CD14-positive monocyte (primary cell): ENCODE measurements around the gene TXNIP. TPM values are rescaled to one million over a fixed set of nuclear protein-coding genes. Genes with fewer than 3 reads are reported as not detected.

ENCODE experiments used
- DNase-seq, 3 donors: peaks; one replicate each; pipeline ENCODE4 v3.0.0-alpha.2; 2011 to 2022
- H2AFZ ChIP-seq: 2 replicates; pipeline ENCODE4 v1.6.0; 2012; ENCODE audit warnings: mild to moderate bottlenecking, low read depth, low read length, inconsistent platforms; ENCODE audit not compliant: insufficient read depth, poor library complexity, severe bottlenecking
- H3K27ac ChIP-seq, 2 donors: 1 replicate in 1 of 2; 2 replicates in 1 of 2; pipeline ENCODE4 v1.5.1; 2012 to 2013; ENCODE audit warnings: low read length in 2 of 2, control low read depth in 1 of 2, inconsistent platforms in 1 of 2, low read depth in 1 of 2, mild to moderate bottlenecking in 1 of 2
- H3K27me3 ChIP-seq, 2 donors: one replicate each; pipeline versions ENCODE4 v1.6.0 to v1.6.1; 2011 to 2013; ENCODE audit warnings: low read length in 2 of 2; ENCODE audit not compliant: control insufficient read depth in 2 of 2, insufficient read depth in 2 of 2
- H3K36me3 ChIP-seq, 2 donors: replicated peaks in 1 of 2; 1 replicate in 1 of 2; 2 replicates in 1 of 2; pipeline versions ENCODE4 v1.5.1 to v1.6.1; 2012 to 2013; ENCODE audit warnings: low read length in 2 of 2, control low read depth in 1 of 2, inconsistent platforms in 1 of 2, mild to moderate bottlenecking in 1 of 2; ENCODE audit not compliant: insufficient read depth in 2 of 2, control insufficient read depth in 1 of 2
- H3K4me1 ChIP-seq, 2 donors: 1 replicate in 1 of 2; 2 replicates in 1 of 2; pipeline versions ENCODE4 v1.5.1 to v1.6.1; 2012 to 2013; ENCODE audit warnings: low read length in 2 of 2, control low read depth in 1 of 2, inconsistent platforms in 1 of 2, mild to moderate bottlenecking in 1 of 2, moderate library complexity in 1 of 2; ENCODE audit not compliant: insufficient read depth in 2 of 2, control insufficient read depth in 1 of 2
- H3K4me2 ChIP-seq: replicated peaks from 2 replicates; pipeline ENCODE3; 2012; ENCODE audit warnings: low read length, moderate library complexity, mild to moderate bottlenecking; ENCODE audit not compliant: poor library complexity, severe bottlenecking; ENCODE audit errors: extremely low read depth
- H3K4me3 ChIP-seq, 3 experiments: fragments of 200-600 bp in 1 of 3; sonication (generic) in 1 of 3; replicated peaks in 1 of 3; 1 replicate in 2 of 3; 2 replicates in 1 of 3; pipeline ENCODE4 v1.5.1; 2011 to 2013; ENCODE audit warnings: low read length in 3 of 3, mild to moderate bottlenecking in 3 of 3, control low read depth in 2 of 3, low read depth in 2 of 3, inconsistent platforms in 1 of 3, moderate library complexity in 1 of 3
- H3K79me2 ChIP-seq: 2 replicates; pipeline ENCODE4 v1.6.0; 2012; ENCODE audit warnings: mild to moderate bottlenecking, control low read depth, inconsistent platforms, low read length, moderate library complexity; ENCODE audit not compliant: insufficient read depth
- H3K9ac ChIP-seq: 2 replicates; pipeline ENCODE4 v1.6.0; 2017; ENCODE audit warnings: low read length, mild to moderate bottlenecking; ENCODE audit not compliant: insufficient read depth, poor library complexity, severe bottlenecking
- H3K9me3 ChIP-seq, 2 donors: replicated peaks in 1 of 2; 1 replicate in 1 of 2; 2 replicates in 1 of 2; pipeline versions ENCODE4 v1.5.1 to v1.6.1; 2012 to 2013; ENCODE audit warnings: low read length in 2 of 2, control low read depth in 1 of 2; ENCODE audit not compliant: control insufficient read depth in 1 of 2, insufficient read depth in 1 of 2
- H4K20me1 ChIP-seq: 2 replicates; pipeline ENCODE4 v1.6.0; 2012; ENCODE audit warnings: mild to moderate bottlenecking, low read length, control low read depth, moderate library complexity; ENCODE audit not compliant: insufficient read depth
- H3K27ac Mint-ChIP-seq, 7 donors: one replicate each; pipeline ENCODE4 v1.8.0; 2020; ENCODE audit warnings: mild to moderate bottlenecking in 7 of 7, mixed read lengths in 7 of 7, moderate library complexity in 6 of 7, inconsistent platforms in 2 of 7
- H3K27me3 Mint-ChIP-seq, 3 donors: one replicate each; pipeline ENCODE4 v1.8.0; 2021 to 2022; ENCODE audit warnings: low read depth in 3 of 3, mild to moderate bottlenecking in 3 of 3, mixed read lengths in 3 of 3, moderate library complexity in 3 of 3, inconsistent platforms in 1 of 3
- H3K36me3 Mint-ChIP-seq, 2 donors: one replicate each; pipeline ENCODE4 v1.8.0; 2020; ENCODE audit warnings: mixed read lengths in 2 of 2, inconsistent platforms in 1 of 2, mild to moderate bottlenecking in 1 of 2
- H3K4me1 Mint-ChIP-seq: one replicate; pipeline ENCODE4 v1.8.0; 2020; ENCODE audit warnings: mild to moderate bottlenecking, mixed read lengths
- H3K4me3 Mint-ChIP-seq, 2 donors: one replicate each; pipeline ENCODE4 v1.8.0; 2020; ENCODE audit warnings: mild to moderate bottlenecking in 2 of 2, mixed read lengths in 2 of 2, moderate library complexity in 1 of 2
- H3K9me3 Mint-ChIP-seq, 7 donors: one replicate each; pipeline ENCODE4 v1.8.0; 2020 to 2022; ENCODE audit warnings: mixed read lengths in 7 of 7, mild to moderate bottlenecking in 6 of 7, moderate library complexity in 6 of 7, inconsistent platforms in 2 of 7
- WGBS: methylation state at CpG from one replicate; pipeline ENCODE4 v1.1.5; 2013; ENCODE audit warnings: missing lambda C conversion rate; ENCODE audit not compliant: insufficient coverage; 5-methylcytosine and 5-hydroxymethylcytosine counted together
- intact Hi-C, 2 donors: fragments of 100-400 bp; cut with micrococcal nuclease; formaldehyde crosslinking; loops; one replicate each; pipeline versions ENCODE4 v1.15.0 to v1.15.1; 2023
- polyA plus RNA-seq, 3 donors: library from polyadenylated mRNA; depleted of rRNA in 1 of 3; unstranded in 2 of 3; stranded (reverse) in 1 of 3; fragments of 300-500 nt in 2 of 3; fragments of >200 nt in 1 of 3; fragmentation: Illumina TruSeq in 2 of 3; gene quantifications; 1 replicate in 2 of 3; 2 replicates in 1 of 3; pipeline ENCODE4 v1.2.3, GENCODE V29; 2012 to 2021
- TF ChIP-seq, protein P1 (sequence below): fragments of 200-600 bp; IDR thresholded peaks from one replicate; pipeline ENCODE4 v1.8.0; 2022; ENCODE audit warnings: antibody characterized with exemption, mild to moderate bottlenecking

TXNIP gene
- polyA plus RNA-seq, 3 donors, result 640 to 3,778 (median 844) TPM

DNA sequence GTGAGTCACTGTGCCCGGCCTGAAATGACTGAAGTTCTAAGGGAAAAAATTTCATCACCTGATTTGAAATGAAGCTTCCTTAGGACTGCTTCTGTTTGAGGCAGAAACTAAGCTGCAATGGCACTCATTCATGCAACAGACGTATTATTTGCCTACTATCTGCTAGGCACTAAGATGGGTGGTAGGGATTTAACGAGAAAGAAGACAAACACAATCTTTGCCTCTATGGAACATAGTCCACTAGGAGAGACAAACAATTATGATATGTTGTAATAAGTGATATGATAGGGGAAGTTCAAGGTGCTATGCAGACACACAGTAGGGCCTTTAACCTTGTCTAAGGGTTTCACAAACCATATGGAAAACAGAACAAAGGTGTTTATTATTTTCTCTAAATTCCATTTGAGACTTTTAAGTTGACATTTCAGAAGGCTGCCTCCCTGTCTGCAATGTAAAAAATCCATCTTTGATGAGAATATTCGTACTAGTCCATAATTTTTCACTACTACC, 49.8 kb downstream of the TXNIP start:
- Histone ChIP-seq H3K27me3 (no peaks in the 10 kb centered on the region), H4K20me1 (no peaks in the 10 kb centered on the region), H3K79me2 (no peaks in the 10 kb centered on the region), H3K36me3 (peaks cover 7 to 58% of the 10 kb centered on the region in 2 donors), H3K9me3 (no peaks in the 10 kb centered on the region), H3K4me2 (no peak overlapping the region), H3K27ac (no peak overlapping the region), H2AFZ (no peak overlapping the region), H3K4me3 (no peak overlapping the region), H3K4me1 (no peaks in the 10 kb centered on the region), H3K9ac (no peak overlapping the region)
- no peak overlapping the region for H3K27ac Mint-ChIP-seq
- no peak for DNase-seq
- no peak overlapping the region for H3K4me3 Mint-ChIP-seq
- intact Hi-C loops, result no loop called here
- no peaks in the 10 kb centered on the region for H3K27me3 Mint-ChIP-seq
- peaks cover 2% of the 10 kb centered on the region for H3K4me1 Mint-ChIP-seq
- H3K9me3 Mint-ChIP-seq, result peaks cover 0 to 2% (median 0%) of the 10 kb centered on the region in 7 donors
- peaks cover 34 to 55% of the 10 kb centered on the region in 2 donors for H3K36me3 Mint-ChIP-seq
- WGBS, result 100% methylated on average over 1 of the region's 4 CpGs
- TF ChIP-seq, protein P1, sequence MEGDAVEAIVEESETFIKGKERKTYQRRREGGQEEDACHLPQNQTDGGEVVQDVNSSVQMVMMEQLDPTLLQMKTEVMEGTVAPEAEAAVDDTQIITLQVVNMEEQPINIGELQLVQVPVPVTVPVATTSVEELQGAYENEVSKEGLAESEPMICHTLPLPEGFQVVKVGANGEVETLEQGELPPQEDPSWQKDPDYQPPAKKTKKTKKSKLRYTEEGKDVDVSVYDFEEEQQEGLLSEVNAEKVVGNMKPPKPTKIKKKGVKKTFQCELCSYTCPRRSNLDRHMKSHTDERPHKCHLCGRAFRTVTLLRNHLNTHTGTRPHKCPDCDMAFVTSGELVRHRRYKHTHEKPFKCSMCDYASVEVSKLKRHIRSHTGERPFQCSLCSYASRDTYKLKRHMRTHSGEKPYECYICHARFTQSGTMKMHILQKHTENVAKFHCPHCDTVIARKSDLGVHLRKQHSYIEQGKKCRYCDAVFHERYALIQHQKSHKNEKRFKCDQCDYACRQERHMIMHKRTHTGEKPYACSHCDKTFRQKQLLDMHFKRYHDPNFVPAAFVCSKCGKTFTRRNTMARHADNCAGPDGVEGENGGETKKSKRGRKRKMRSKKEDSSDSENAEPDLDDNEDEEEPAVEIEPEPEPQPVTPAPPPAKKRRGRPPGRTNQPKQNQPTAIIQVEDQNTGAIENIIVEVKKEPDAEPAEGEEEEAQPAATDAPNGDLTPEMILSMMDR, result no peak

DNA sequence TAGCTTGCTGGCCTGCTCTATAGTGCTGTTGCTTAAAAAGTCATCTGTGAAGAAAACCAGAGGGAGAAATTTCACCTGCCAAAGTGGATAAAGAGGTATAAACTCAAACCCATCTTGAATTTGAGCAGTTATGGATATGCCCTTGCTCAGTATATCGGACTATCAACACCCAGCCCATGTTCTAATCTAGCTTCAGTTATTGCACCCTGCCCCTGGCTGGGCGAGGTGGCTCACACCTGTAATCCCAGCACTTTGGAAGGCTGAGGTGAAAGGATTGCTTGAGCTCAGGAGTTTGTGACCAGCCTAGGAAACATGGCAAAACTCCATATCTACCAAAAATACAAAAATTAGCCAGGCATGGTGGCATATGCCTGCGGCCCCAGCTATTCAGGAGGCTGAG, 51.8 kb downstream of the TXNIP start:
- no peak overlapping the region for H3K9ac ChIP-seq
- DNase-seq, result no peak
- Mint-ChIP-seq H3K36me3 (peaks cover 37 to 64% of the 10 kb centered on the region in 2 donors), H3K27ac (no peak overlapping the region), H3K27me3 (peaks cover 0 to 2% (median 0%) of the 10 kb centered on the region in 3 donors), H3K9me3 (peaks cover 0 to 2% (median 0%) of the 10 kb centered on the region in 7 donors), H3K4me3 (no peak overlapping the region), H3K4me1 (no peaks in the 10 kb centered on the region)
- no peak overlapping the region for H3K4me3 ChIP-seq
- peaks cover 8 to 58% of the 10 kb centered on the region in 2 donors for H3K36me3 ChIP-seq
- H2AFZ ChIP-seq, result no peak overlapping the region
- no peak overlapping the region for H3K4me2 ChIP-seq
- H3K27me3 ChIP-seq, result no peaks in the 10 kb centered on the region
- TF ChIP-seq, protein P1, result no peak
- no peak overlapping the region for H3K27ac ChIP-seq
- no peaks in the 10 kb centered on the region for H3K79me2 ChIP-seq
- H4K20me1 ChIP-seq, result no peaks in the 10 kb centered on the region
- H3K9me3 ChIP-seq, result no peaks in the 10 kb centered on the region
- intact Hi-C loops, result no loop called here
- WGBS, result no CpG with 5 or more reads among the region's 3 CpGs
- no peaks in the 10 kb centered on the region for H3K4me1 ChIP-seq
